ENCODE measurements around the gene MTG2. TPM values are rescaled to one million over a fixed set of nuclear protein-coding genes. Genes with fewer than 3 reads are reported as not detected.

The MTG2 gene
- total and polyA plus RNA-seq, 2 of the 13 experiments (the other 11 are each of a cell fraction or from before 2014, with no cell fraction given): 20.4 to 37.8 TPM

DNA sequence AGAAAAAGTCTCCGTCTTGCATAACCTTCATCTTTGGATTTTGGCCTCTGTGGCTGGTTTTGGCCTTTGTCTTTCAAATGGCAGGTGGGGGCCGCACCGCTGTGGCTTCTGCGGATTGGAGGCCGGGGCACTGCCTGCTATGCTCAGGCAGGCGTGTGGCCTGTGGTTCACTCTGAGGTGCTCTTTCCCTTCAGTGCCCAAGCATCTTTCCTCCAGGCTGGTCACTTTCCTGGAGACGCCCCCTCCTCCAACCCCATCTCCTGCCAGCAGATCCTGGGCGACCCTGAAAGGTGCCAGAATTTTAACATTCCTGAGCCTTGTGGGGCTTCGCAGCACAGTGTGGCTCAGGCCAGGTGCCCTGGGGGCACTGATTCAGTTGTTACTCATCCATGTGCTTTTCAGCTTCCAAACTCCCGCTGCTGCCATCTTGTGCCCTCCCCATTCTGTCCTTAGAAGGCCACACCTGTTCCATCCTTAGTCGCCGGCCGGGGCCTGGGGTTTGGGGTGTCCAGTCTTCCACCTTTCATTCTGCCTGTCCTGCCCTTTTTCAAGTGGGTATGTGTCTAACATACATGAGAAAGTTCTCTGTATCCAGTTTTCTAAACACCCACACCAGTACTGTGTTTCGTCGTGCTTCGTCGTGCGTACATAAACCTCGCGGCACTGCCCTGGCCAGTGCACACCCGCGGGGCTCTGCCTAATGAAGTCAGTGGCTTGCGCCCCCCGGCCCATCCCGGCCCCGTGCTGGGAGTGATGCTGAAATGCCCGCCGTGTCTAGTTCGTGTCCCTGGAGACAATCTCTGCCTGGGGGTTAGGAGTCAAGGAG lies 27.2 kb upstream of the MTG2 start (continued):
- no peak for TF ChIP-seq KDM5A (IDR thresholded peaks at IDR 0.05; ENCODE audit: borderline replicate concordance, low read length)
- peak; percentile 72; the same call in 1 of the 2 replicates for TF ChIP-seq CAMTA2 (CRISPR knock-in tag; IDR thresholded peaks at IDR 0.05; ENCODE audit: borderline replicate concordance)
- TF ChIP-seq ZFY (CRISPR knock-in tag; IDR thresholded peaks at IDR 0.05): peak; percentile 71
- TF ChIP-seq, protein P1, sequence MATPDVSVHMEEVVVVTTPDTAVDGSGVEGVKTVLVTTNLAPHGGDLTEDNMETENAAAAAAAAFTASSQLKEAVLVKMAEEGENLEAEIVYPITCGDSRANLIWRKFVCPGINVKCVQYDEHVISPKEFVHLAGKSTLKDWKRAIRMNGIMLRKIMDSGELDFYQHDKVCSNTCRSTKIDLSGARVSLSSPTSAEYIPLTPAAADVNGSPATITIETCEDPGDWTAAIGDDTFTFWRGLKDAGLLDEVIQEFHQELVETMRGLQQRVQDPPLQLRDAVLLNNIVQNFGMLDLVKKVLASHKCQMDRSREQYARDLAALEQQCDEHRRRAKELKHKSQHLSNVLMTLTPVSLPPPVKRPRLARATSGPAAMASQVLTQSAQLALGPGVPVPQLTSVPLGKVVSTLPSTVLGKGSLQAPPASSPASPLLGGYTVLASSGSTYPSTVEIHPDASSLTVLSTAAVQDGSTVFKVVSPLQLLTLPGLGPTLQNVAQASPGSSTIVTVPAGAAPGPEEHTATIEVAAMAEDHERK (CRISPR knock-in tag; IDR thresholded peaks at IDR 0.05; ENCODE audit: low read depth): no peak
- TF ChIP-seq ZNF720 (CRISPR knock-in tag; IDR thresholded peaks at IDR 0.05): no peak
- TF ChIP-seq PCBP2 (optimal IDR thresholded peaks at IDR 0.05; ENCODE audit: low read depth, low read length, poor library complexity, severe bottlenecking): no peak
- TF ChIP-seq CCAR2 (optimal IDR thresholded peaks at IDR 0.05; ENCODE audit: low read depth, low read length): no peak
- no peak for TF ChIP-seq PRMT3 (CRISPR knock-in tag; IDR thresholded peaks at IDR 0.05; ENCODE audit: borderline replicate concordance, low read depth)
- TF ChIP-seq ZNF274 (CRISPR knock-in tag; IDR thresholded peaks at IDR 0.05): 0 out of 2 replicates have a peak, but pooled peaks have one; percentile 31
- TF ChIP-seq RFX5 (IDR thresholded peaks at IDR 0.05; ENCODE audit: low read depth, low read length): no peak
- TF ChIP-seq ZNF780A (CRISPR knock-in tag; IDR thresholded peaks at IDR 0.05): no peak
- no peak for TF ChIP-seq FOXK2 (IDR thresholded peaks at IDR 0.05)
- peak; percentile 52; the same call in 1 of the 2 replicates for TF ChIP-seq MEIS2 (CRISPR knock-in tag; IDR thresholded peaks at IDR 0.05)
- no peak for TF ChIP-seq TAF1 (CRISPR knock-in tag; IDR thresholded peaks at IDR 0.05)
- no peak for TF ChIP-seq NR3C1 (CRISPR knock-in tag; IDR thresholded peaks at IDR 0.05)
- TF ChIP-seq, protein P2, sequence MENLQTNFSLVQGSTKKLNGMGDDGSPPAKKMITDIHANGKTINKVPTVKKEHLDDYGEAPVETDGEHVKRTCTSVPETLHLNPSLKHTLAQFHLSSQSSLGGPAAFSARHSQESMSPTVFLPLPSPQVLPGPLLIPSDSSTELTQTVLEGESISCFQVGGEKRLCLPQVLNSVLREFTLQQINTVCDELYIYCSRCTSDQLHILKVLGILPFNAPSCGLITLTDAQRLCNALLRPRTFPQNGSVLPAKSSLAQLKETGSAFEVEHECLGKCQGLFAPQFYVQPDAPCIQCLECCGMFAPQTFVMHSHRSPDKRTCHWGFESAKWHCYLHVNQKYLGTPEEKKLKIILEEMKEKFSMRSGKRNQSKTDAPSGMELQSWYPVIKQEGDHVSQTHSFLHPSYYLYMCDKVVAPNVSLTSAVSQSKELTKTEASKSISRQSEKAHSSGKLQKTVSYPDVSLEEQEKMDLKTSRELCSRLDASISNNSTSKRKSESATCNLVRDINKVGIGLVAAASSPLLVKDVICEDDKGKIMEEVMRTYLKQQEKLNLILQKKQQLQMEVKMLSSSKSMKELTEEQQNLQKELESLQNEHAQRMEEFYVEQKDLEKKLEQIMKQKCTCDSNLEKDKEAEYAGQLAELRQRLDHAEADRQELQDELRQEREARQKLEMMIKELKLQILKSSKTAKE (CRISPR knock-in tag; IDR thresholded peaks at IDR 0.05; ENCODE audit: borderline replicate concordance): no peak; the same call in 1 of the 2 replicates
- TF ChIP-seq ZNF292 (CRISPR knock-in tag; IDR thresholded peaks at IDR 0.05; ENCODE audit: borderline replicate concordance, low read depth): peak; percentile 66; the same call in 1 of the 2 replicates
- no peak for TF ChIP-seq ZNF670 (CRISPR knock-in tag; IDR thresholded peaks at IDR 0.05; ENCODE audit: borderline replicate concordance)
- no peak for TF ChIP-seq PAF1 (CRISPR knock-in tag; IDR thresholded peaks at IDR 0.05)
- TF ChIP-seq, protein P3, sequence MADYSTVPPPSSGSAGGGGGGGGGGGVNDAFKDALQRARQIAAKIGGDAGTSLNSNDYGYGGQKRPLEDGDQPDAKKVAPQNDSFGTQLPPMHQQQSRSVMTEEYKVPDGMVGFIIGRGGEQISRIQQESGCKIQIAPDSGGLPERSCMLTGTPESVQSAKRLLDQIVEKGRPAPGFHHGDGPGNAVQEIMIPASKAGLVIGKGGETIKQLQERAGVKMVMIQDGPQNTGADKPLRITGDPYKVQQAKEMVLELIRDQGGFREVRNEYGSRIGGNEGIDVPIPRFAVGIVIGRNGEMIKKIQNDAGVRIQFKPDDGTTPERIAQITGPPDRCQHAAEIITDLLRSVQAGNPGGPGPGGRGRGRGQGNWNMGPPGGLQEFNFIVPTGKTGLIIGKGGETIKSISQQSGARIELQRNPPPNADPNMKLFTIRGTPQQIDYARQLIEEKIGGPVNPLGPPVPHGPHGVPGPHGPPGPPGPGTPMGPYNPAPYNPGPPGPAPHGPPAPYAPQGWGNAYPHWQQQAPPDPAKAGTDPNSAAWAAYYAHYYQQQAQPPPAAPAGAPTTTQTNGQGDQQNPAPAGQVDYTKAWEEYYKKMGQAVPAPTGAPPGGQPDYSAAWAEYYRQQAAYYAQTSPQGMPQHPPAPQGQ (CRISPR knock-in tag; IDR thresholded peaks at IDR 0.05; ENCODE audit: borderline replicate concordance): no peak
- TF ChIP-seq NR2F1 (CRISPR knock-in tag; IDR thresholded peaks at IDR 0.05): no peak; a peak in 1 of 4 replicates
- TF ChIP-seq, protein P4, sequence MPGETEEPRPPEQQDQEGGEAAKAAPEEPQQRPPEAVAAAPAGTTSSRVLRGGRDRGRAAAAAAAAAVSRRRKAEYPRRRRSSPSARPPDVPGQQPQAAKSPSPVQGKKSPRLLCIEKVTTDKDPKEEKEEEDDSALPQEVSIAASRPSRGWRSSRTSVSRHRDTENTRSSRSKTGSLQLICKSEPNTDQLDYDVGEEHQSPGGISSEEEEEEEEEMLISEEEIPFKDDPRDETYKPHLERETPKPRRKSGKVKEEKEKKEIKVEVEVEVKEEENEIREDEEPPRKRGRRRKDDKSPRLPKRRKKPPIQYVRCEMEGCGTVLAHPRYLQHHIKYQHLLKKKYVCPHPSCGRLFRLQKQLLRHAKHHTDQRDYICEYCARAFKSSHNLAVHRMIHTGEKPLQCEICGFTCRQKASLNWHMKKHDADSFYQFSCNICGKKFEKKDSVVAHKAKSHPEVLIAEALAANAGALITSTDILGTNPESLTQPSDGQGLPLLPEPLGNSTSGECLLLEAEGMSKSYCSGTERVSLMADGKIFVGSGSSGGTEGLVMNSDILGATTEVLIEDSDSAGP (CRISPR knock-in tag; IDR thresholded peaks at IDR 0.05; ENCODE audit: borderline replicate concordance): 0 out of 2 replicates have a peak, but pooled peaks have one; percentile 39
- no peak for TF ChIP-seq POLR2A (IDR thresholded peaks at IDR 0.05; ENCODE audit: insufficient read depth in 1 of 2, low read depth in 2 of 2, low read length in 2 of 2)

Measured in HepG2 (cell line).